H9 (cell line): ENCODE results near the gene GEMIN2. TPM values are rescaled to one million over a fixed set of nuclear protein-coding genes. Genes with fewer than 3 reads are reported as not detected.

Experiments used
- DNase-seq: peaks from one replicate; pipeline ENCODE4 v3.0.0-alpha.2; 2017
- H2AFZ ChIP-seq: one replicate; pipeline ENCODE4 v1.6.1; 2013; ENCODE audit warnings: mild to moderate bottlenecking, low read length, control low read depth, moderate library complexity
- H2AK5ac ChIP-seq: 2 replicates; pipeline ENCODE4 v1.6.1; 2013; ENCODE audit warnings: low read length, control low read depth, mixed read lengths; ENCODE audit not compliant: insufficient read length
- H2BK120ac ChIP-seq: one replicate; pipeline ENCODE4 v1.6.1; 2013; ENCODE audit warnings: low read depth, mild to moderate bottlenecking, low read length, control low read depth, inconsistent platforms; ENCODE audit not compliant: poor library complexity, severe bottlenecking
- H2BK12ac ChIP-seq: 2 replicates; pipeline ENCODE4 v1.6.1; 2013; ENCODE audit warnings: low read length, control low read depth, mixed read lengths, low read depth; ENCODE audit not compliant: insufficient read length
- H2BK15ac ChIP-seq: 2 replicates; pipeline ENCODE4 v1.6.1; 2013; ENCODE audit warnings: low read depth, low read length, control low read depth
- H2BK20ac ChIP-seq: one replicate; pipeline ENCODE4 v1.6.1; 2013; ENCODE audit warnings: low read depth, mild to moderate bottlenecking, low read length, control low read depth, inconsistent platforms; ENCODE audit not compliant: poor library complexity, severe bottlenecking
- H2BK5ac ChIP-seq: 2 replicates; pipeline ENCODE4 v1.6.1; 2013; ENCODE audit warnings: low read length, control low read depth, mixed read lengths; ENCODE audit not compliant: insufficient read length
- H3K14ac ChIP-seq: 2 replicates; pipeline ENCODE4 v1.6.1; 2013; ENCODE audit warnings: low read length, control low read depth; ENCODE audit not compliant: insufficient read depth
- H3K18ac ChIP-seq: 2 replicates; pipeline ENCODE4 v1.6.1; 2013; ENCODE audit warnings: low read depth, mild to moderate bottlenecking, mixed read lengths, low read length, control low read depth; ENCODE audit not compliant: insufficient read length
- H3K23ac ChIP-seq: 2 replicates; pipeline ENCODE4 v1.6.1; 2013; ENCODE audit warnings: low read length, control low read depth, mixed read lengths, low read depth; ENCODE audit not compliant: insufficient read length
- H3K23me2 ChIP-seq: 2 replicates; pipeline ENCODE4 v1.6.1; 2013; ENCODE audit warnings: low read depth, mild to moderate bottlenecking, mixed read lengths, low read length, control low read depth; ENCODE audit not compliant: insufficient read length, poor library complexity, severe bottlenecking
- H3K27ac ChIP-seq: 2 replicates; pipeline ENCODE4 v1.5.1; 2013; ENCODE audit warnings: low read length, control low read depth, mixed read lengths, low read depth; ENCODE audit not compliant: insufficient read length
- H3K27me3 ChIP-seq: 2 replicates; pipeline ENCODE4 v1.6.1; 2013; ENCODE audit warnings: low read length, control low read depth, inconsistent platforms; ENCODE audit not compliant: insufficient read depth
- H3K4ac ChIP-seq: 2 replicates; pipeline ENCODE4 v1.6.1; 2013; ENCODE audit warnings: low read depth, mild to moderate bottlenecking, control low read depth, inconsistent platforms, low read length, moderate library complexity
- H3K4me1 ChIP-seq: 2 replicates; pipeline ENCODE4 v1.6.1; 2013; ENCODE audit warnings: low read length, control low read depth, inconsistent platforms; ENCODE audit not compliant: insufficient read depth
- H3K4me2 ChIP-seq: 2 replicates; pipeline ENCODE4 v1.6.1; 2013; ENCODE audit warnings: low read length, control low read depth, mixed read lengths; ENCODE audit not compliant: insufficient read length, insufficient read depth
- H3K56ac ChIP-seq: 2 replicates; pipeline ENCODE4 v1.6.1; 2013; ENCODE audit warnings: low read depth, mild to moderate bottlenecking, mixed read lengths, low read length, control low read depth; ENCODE audit not compliant: insufficient read length
- H3K79me1 ChIP-seq: 2 replicates; pipeline ENCODE4 v1.6.1; 2013; ENCODE audit warnings: low read depth, mild to moderate bottlenecking, moderate library complexity, low read length, control low read depth, inconsistent platforms; ENCODE audit not compliant: insufficient read depth, poor library complexity, severe bottlenecking
- H3K79me2 ChIP-seq: 2 replicates; pipeline ENCODE4 v1.6.1; 2013; ENCODE audit warnings: low read length, control low read depth, inconsistent platforms; ENCODE audit not compliant: insufficient read depth
- H3K9ac ChIP-seq: 2 replicates; pipeline ENCODE4 v1.6.1; 2013; ENCODE audit warnings: low read length, control low read depth, mixed read lengths; ENCODE audit not compliant: insufficient read length; ENCODE audit errors: extremely low read depth
- H3K9me3 ChIP-seq: one replicate; pipeline ENCODE4 v1.6.1; 2013; ENCODE audit warnings: low read depth, low read length, inconsistent platforms; ENCODE audit not compliant: control insufficient read depth
- H3T11ph ChIP-seq: one replicate; pipeline ENCODE4 v1.6.1; 2013; ENCODE audit warnings: mild to moderate bottlenecking, low read length, control low read depth, inconsistent platforms
- H4K20me1 ChIP-seq: one replicate; pipeline ENCODE4 v1.6.1; 2013; ENCODE audit not compliant: control insufficient read depth, insufficient read length, insufficient read depth
- H4K5ac ChIP-seq: 2 replicates; pipeline ENCODE4 v1.6.1; 2013; ENCODE audit warnings: low read depth, mild to moderate bottlenecking, mixed read lengths, low read length, control low read depth; ENCODE audit not compliant: insufficient read length
- H4K8ac ChIP-seq: replicated peaks from 2 replicates; pipeline ENCODE4 v1.6.1; 2013; ENCODE audit warnings: low read length, control low read depth, mixed read lengths, low read depth; ENCODE audit not compliant: insufficient read length
- H4K91ac ChIP-seq: 2 replicates; pipeline ENCODE4 v1.6.1; 2013; ENCODE audit warnings: low read depth, mild to moderate bottlenecking, moderate library complexity, mixed read lengths, low read length, control low read depth; ENCODE audit not compliant: insufficient read length
- H3K27ac Mint-ChIP-seq, 3 experiments: 2 replicates in 2 of 3; 3 replicates in 1 of 3; pipeline ENCODE4 v1.8.0; 2020 to 2021; ENCODE audit warnings: mixed read lengths in 3 of 3, mild to moderate bottlenecking in 1 of 3, moderate library complexity in 1 of 3
- H3K27me3 Mint-ChIP-seq: 2 replicates; pipeline ENCODE4 v1.8.0; 2021; ENCODE audit warnings: low read depth, mild to moderate bottlenecking, moderate library complexity, mixed read lengths
- H3K36me3 Mint-ChIP-seq, 3 experiments: 2 replicates in 2 of 3; 3 replicates in 1 of 3; pipeline ENCODE4 v1.8.0; 2020 to 2021; ENCODE audit warnings: low read depth in 3 of 3, mixed read lengths in 3 of 3; ENCODE audit not compliant: insufficient read depth in 1 of 3
- H3K4me1 Mint-ChIP-seq, 2 experiments: 2 replicates each; pipeline ENCODE4 v1.8.0; 2020; ENCODE audit warnings: mixed read lengths in 2 of 2
- H3K4me3 Mint-ChIP-seq, 2 experiments: 2 replicates in 1 of 2; 3 replicates in 1 of 2; pipeline ENCODE4 v1.8.0; 2020 to 2021; ENCODE audit warnings: mild to moderate bottlenecking in 2 of 2, mixed read lengths in 2 of 2, moderate library complexity in 1 of 2
- H3K9me3 Mint-ChIP-seq, 2 experiments: 2 replicates in 1 of 2; 3 replicates in 1 of 2; pipeline ENCODE4 v1.8.0; 2020; ENCODE audit warnings: mild to moderate bottlenecking in 2 of 2, mixed read lengths in 2 of 2, moderate library complexity in 1 of 2
- WGBS: extraction: QIAGEN DNeasy Blood & Tissue Kit; methylation state at CpG from one replicate; pipeline ENCODE4 v1.1.7; 2013; ENCODE audit warnings: missing lambda C conversion rate, low lambda C conversion rate, mixed read lengths; ENCODE audit not compliant: insufficient read length; ENCODE audit errors: extremely low coverage; 5-methylcytosine and 5-hydroxymethylcytosine counted together
- total RNA-seq: library from RNA; stranded (reverse); gene quantifications from 2 replicates; pipeline ENCODE4 v1.2.1, GENCODE V29; 2021
- TF ChIP-seq, protein P1 (sequence below): fragments of 200-600 bp; sonication (generic); conservative IDR thresholded peaks from 3 replicates; pipeline ENCODE4 v1.8.0; 2021; ENCODE audit warnings: antibody characterized with exemption, mild to moderate bottlenecking

GEMIN2 gene
- total RNA-seq, 1 experiment from 2014 or later: 36.3 TPM

DNA sequence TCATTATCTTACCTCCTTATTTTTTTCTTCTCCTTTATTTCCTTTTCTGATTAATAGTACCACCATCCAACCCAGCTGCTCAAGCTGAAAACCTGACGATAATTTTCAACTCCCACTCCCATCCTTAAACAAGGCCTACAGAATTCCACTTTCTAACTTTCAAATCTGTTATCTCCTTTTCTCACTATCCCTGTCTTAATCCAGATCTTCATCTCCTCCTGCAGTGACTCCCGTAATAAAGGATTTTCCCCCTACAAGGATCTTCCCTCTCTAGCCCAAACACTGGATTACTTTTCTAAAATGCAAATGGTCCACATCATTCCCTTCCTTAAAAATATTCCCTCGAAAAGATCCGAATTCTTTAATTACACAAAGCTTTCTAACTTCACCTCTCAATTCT, 54.5 kb downstream of the GEMIN2 start:
- no peak overlapping the region for H2BK120ac ChIP-seq
- H3K27ac Mint-ChIP-seq: no peak overlapping the region; a peak in 2 of 7 replicates

More for the DNA sequence above, 54.5 kb downstream of the GEMIN2 start:
- no peak overlapping the region for H3K27ac ChIP-seq
- H2BK12ac ChIP-seq: no peak overlapping the region
- no peak overlapping the region for H3K18ac ChIP-seq
- Mint-ChIP-seq H3K4me3 (peak overlapping the region; percentile 84 to 89), H3K4me1 (peaks cover 16 to 17% of the 10 kb centered on the region in 2 experiments), H3K9me3 (no peaks in the 10 kb centered on the region), H3K27me3 (no peaks in the 10 kb centered on the region; the same call in 1 of the 2 replicates), H3K36me3 (peaks cover 0 to 10% (median 3%) of the 10 kb centered on the region in 3 experiments; a peak in 4 of 7 replicates)
- H3K23me2 ChIP-seq: peaks cover 9% of the 10 kb centered on the region
- H4K20me1 ChIP-seq: no peaks in the 10 kb centered on the region
- no peaks in the 10 kb centered on the region for H3K27me3 ChIP-seq
- no peak overlapping the region for H4K91ac ChIP-seq
- H2AFZ ChIP-seq: no peak overlapping the region
- no peak overlapping the region for H3K9ac ChIP-seq
- no peak for DNase-seq
- no peak overlapping the region for H3T11ph ChIP-seq
- no peaks in the 10 kb centered on the region for H3K4me1 ChIP-seq
- WGBS: 100% methylated on average over 2 of the region's 4 CpGs
- H3K4ac ChIP-seq: no peak overlapping the region
- no peak overlapping the region for H2BK15ac ChIP-seq
- H2BK20ac ChIP-seq: no peak overlapping the region
- H2AK5ac ChIP-seq: no peak overlapping the region
- no peak overlapping the region for H3K14ac ChIP-seq
- H2BK5ac ChIP-seq: no peak overlapping the region
- H3K56ac ChIP-seq: no peak overlapping the region
- H3K4me2 ChIP-seq: peak overlapping the region; percentile 37
- no peaks in the 10 kb centered on the region for H3K79me1 ChIP-seq
- no peak overlapping the region for H3K23ac ChIP-seq
- no peak overlapping the region for H4K5ac ChIP-seq
- H4K8ac ChIP-seq: no peak overlapping the region
- H3K79me2 ChIP-seq: no peaks in the 10 kb centered on the region
- TF ChIP-seq, protein P1, sequence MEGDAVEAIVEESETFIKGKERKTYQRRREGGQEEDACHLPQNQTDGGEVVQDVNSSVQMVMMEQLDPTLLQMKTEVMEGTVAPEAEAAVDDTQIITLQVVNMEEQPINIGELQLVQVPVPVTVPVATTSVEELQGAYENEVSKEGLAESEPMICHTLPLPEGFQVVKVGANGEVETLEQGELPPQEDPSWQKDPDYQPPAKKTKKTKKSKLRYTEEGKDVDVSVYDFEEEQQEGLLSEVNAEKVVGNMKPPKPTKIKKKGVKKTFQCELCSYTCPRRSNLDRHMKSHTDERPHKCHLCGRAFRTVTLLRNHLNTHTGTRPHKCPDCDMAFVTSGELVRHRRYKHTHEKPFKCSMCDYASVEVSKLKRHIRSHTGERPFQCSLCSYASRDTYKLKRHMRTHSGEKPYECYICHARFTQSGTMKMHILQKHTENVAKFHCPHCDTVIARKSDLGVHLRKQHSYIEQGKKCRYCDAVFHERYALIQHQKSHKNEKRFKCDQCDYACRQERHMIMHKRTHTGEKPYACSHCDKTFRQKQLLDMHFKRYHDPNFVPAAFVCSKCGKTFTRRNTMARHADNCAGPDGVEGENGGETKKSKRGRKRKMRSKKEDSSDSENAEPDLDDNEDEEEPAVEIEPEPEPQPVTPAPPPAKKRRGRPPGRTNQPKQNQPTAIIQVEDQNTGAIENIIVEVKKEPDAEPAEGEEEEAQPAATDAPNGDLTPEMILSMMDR: no peak
- no peaks in the 10 kb centered on the region for H3K9me3 ChIP-seq
